HG02885 (cell line): ENCODE data around the gene GPR137.
"Not testable (repeated sequence)": the region's sequence is repeated elsewhere in the genome, so short reads cannot be mapped to it uniquely, and the experiment has no call there.

Source experiments
- ATAC-seq: cut with Tn5 transposase; IDR thresholded peaks from one replicate; pipeline ENCODE4 v1.9.1; 2021; ENCODE audit warnings: mild to moderate bottlenecking; ENCODE audit not compliant: unreplicated experiment, poor library complexity

The GPR137 gene

GRCh38 chr11:64316672-64317324, 31.1 kb downstream of the GPR137 start:
- no peak for ATAC-seq

- peak; percentile 71 for ATAC-seq
Measured at GRCh38 chr11:64317325-64317960, 31.8 kb downstream of the GPR137 start, which contains the start of gene TRMT112. TRMT112 (minus strand) TSS chr11:64317559; CDS start chr11:64317526, 33 bp downstream.

GRCh38 chr11:64317961-64318765, 32.5 kb downstream of the GPR137 start, which contains the start of gene PRDX5:
PRDX5 (plus strand) TSS chr11:64318121; CDS start chr11:64318216, 95 bp downstream.
- peak; percentile 83 for ATAC-seq

- ATAC-seq: no peak
Measured at GRCh38 chr11:64318766-64319761, 33.4 kb downstream of the GPR137 start.

GRCh38 chr11:64320556-64320955, 34.9 kb downstream of the GPR137 start:
- ATAC-seq: no peak

- ATAC-seq: no peak
Measured at GRCh38 chr11:64321026-64321425, 35.4 kb downstream of the GPR137 start.

- no peak for ATAC-seq
Measured at GRCh38 chr11:64321533-64321932, 35.9 kb downstream of the GPR137 start.

GRCh38 chr11:64322925-64323260, 37.2 kb downstream of the GPR137 start:
- no peak for ATAC-seq

- ATAC-seq: no peak
Measured at GRCh38 chr11:64323373-64323772, 37.7 kb downstream of the GPR137 start.

- not testable (repeated sequence) for ATAC-seq
Measured at GRCh38 chr11:64323984-64324383, 38.3 kb downstream of the GPR137 start.

GRCh38 chr11:64324692-64325469, 39.2 kb downstream of the GPR137 start:
- ATAC-seq: no peak

- ATAC-seq: no peak
Measured at GRCh38 chr11:64327375-64327774, 41.7 kb downstream of the GPR137 start.

- ATAC-seq: no peak
Measured at GRCh38 chr11:64327993-64328392, 42.3 kb downstream of the GPR137 start.

- no peak for ATAC-seq
Measured at GRCh38 chr11:64330888-64331287, 45.2 kb downstream of the GPR137 start.

GRCh38 chr11:64331569-64332371, 46.1 kb downstream of the GPR137 start:
- ATAC-seq: peak; percentile 52

- ATAC-seq: no peak
Measured at GRCh38 chr11:64333556-64333955, 47.9 kb downstream of the GPR137 start.

- ATAC-seq: peak; percentile 79
Measured at GRCh38 chr11:64334764-64335735, 49.4 kb downstream of the GPR137 start.
